ENCODE data around the gene MLIP. TPM values are rescaled to one million over a fixed set of nuclear protein-coding genes. Genes with fewer than 3 reads are reported as not detected.

Gene MLIP
- total RNA-seq, 1 experiment from 2014 or later, result not detected

DNA sequence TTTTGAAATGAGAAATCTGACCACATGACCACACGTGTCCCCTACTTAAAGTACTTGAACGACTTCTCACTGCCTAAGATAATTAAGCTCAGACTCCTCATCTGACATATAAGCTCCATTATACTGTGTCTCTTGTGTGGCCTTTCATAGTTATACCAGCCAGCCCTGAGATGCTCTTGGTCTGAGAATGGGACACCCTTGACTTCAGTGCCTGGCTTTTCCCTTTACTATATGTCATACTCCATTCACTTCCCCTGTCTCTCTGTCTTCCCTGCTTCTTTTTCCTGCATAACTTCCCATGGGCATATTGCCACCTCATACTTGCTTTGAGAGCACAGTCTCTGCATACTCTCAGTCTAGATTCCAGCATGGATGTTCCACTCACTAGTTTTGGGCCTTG lies 143.6 kb downstream of the MLIP start:
- Mint-ChIP-seq H3K4me3 (ENCODE audit: unreplicated experiment) (no peak overlapping the region), H3K27me3 (ENCODE audit: insufficient read depth, unreplicated experiment) (no peaks in the 10 kb centered on the region)
- CTCF ChIA-PET, result interaction anchor here (1.5 to 2.6 kb wide), 2 partner anchors 10 to 13 kb away, joined by 5 to 8 read pairs; no protein-coding TSS in a partner anchor

DNA sequence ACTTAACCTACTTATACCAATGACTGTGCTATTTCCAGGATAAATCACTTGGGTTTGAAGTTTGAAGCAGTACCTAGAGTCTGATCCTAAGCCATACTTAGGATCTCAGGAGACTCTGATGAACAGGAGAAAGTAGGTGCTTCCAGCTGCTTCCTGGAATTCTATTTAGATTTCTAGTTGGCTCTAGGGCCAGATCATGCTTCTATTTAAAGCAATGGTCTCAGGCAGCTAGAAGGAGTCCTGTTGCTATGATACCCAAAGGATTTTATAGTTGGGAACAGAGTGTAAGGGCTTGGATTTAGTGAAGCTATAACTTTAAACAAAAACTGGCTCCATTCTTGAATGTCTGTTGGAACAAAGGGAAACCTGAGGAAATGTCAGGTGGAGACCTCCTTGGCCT lies 144.6 kb downstream of the MLIP start:
- H3K27me3 Mint-ChIP-seq (ENCODE audit: insufficient read depth, unreplicated experiment), result no peaks in the 10 kb centered on the region
- ChIA-PET POLR2A (no interaction called here), CTCF (interaction anchor here (1.2 to 1.5 kb wide), 2 partner anchors 11 kb away, joined by 5 to 11 read pairs; no protein-coding TSS in a partner anchor)
- intact Hi-C loops (cut with micrococcal nuclease), result no loop called here
- no peaks in the 10 kb centered on the region for H3K9me3 Mint-ChIP-seq (ENCODE audit: unreplicated experiment)
- no peaks in the 10 kb centered on the region for H3K36me3 Mint-ChIP-seq (ENCODE audit: insufficient read depth, unreplicated experiment)
- TF ChIP-seq CTCF (IDR thresholded peaks at IDR 0.05; ENCODE audit: unreplicated experiment), result no peak
- no peak overlapping the region for H3K4me3 Mint-ChIP-seq (ENCODE audit: unreplicated experiment)
- no TSS peak for BruUV-seq (replicated peaks)
- no peak for DNase-seq (ENCODE audit: unreplicated experiment)
- no peaks in the 10 kb centered on the region for H3K4me1 Mint-ChIP-seq (ENCODE audit: insufficient read depth, unreplicated experiment)
- H3K27ac Mint-ChIP-seq (ENCODE audit: low read depth, unreplicated experiment), result no peak overlapping the region

More for the DNA sequence above, 143.6 kb downstream of the MLIP start:
- Mint-ChIP-seq H3K9me3 (ENCODE audit: unreplicated experiment) (no peaks in the 10 kb centered on the region), H3K36me3 (ENCODE audit: insufficient read depth, unreplicated experiment) (no peaks in the 10 kb centered on the region), H3K4me1 (ENCODE audit: insufficient read depth, unreplicated experiment) (no peaks in the 10 kb centered on the region), H3K27ac (ENCODE audit: low read depth, unreplicated experiment) (no peak overlapping the region)
- DNase-seq (ENCODE audit: unreplicated experiment), result no peak
- BruUV-seq (replicated peaks), result no TSS peak
- intact Hi-C loops (cut with micrococcal nuclease), result no loop called here
- TF ChIP-seq CTCF (IDR thresholded peaks at IDR 0.05; ENCODE audit: unreplicated experiment), result no peak
- POLR2A ChIA-PET, result no interaction called here

- BruUV-seq (replicated peaks), result no TSS peak
- no peaks in the 10 kb centered on the region for H3K4me1 Mint-ChIP-seq (ENCODE audit: insufficient read depth, unreplicated experiment)
- ChIA-PET POLR2A (no interaction called here), CTCF (no interaction called here)
- H3K27me3 Mint-ChIP-seq (ENCODE audit: insufficient read depth, unreplicated experiment), result no peaks in the 10 kb centered on the region
- no peak overlapping the region for H3K4me3 Mint-ChIP-seq (ENCODE audit: unreplicated experiment)
- DNase-seq (ENCODE audit: unreplicated experiment), result no peak
- H3K36me3 Mint-ChIP-seq (ENCODE audit: insufficient read depth, unreplicated experiment), result no peaks in the 10 kb centered on the region
- TF ChIP-seq CTCF (IDR thresholded peaks at IDR 0.05; ENCODE audit: unreplicated experiment), result no peak
- intact Hi-C loops (cut with micrococcal nuclease), result no loop called here
- no peak overlapping the region for H3K27ac Mint-ChIP-seq (ENCODE audit: low read depth, unreplicated experiment)
- H3K9me3 Mint-ChIP-seq (ENCODE audit: unreplicated experiment), result no peaks in the 10 kb centered on the region
Observed at GRCh38 chr6:54260025-54260424, 148.8 kb downstream of the MLIP start.

GRCh38 chr6:54262499-54262898 lies 151.3 kb downstream of the MLIP start:
- Mint-ChIP-seq H3K4me3 (ENCODE audit: unreplicated experiment) (no peak overlapping the region), H3K36me3 (ENCODE audit: insufficient read depth, unreplicated experiment) (no peaks in the 10 kb centered on the region), H3K9me3 (ENCODE audit: unreplicated experiment) (no peaks in the 10 kb centered on the region), H3K4me1 (ENCODE audit: insufficient read depth, unreplicated experiment) (no peaks in the 10 kb centered on the region), H3K27me3 (ENCODE audit: insufficient read depth, unreplicated experiment) (no peaks in the 10 kb centered on the region), H3K27ac (ENCODE audit: low read depth, unreplicated experiment) (no peak overlapping the region)
- TF ChIP-seq CTCF (IDR thresholded peaks at IDR 0.05; ENCODE audit: unreplicated experiment), result no peak
- POLR2A ChIA-PET, result no interaction called here
- CTCF ChIA-PET, result no interaction called here
- BruUV-seq (replicated peaks), result no TSS peak
- intact Hi-C loops (cut with micrococcal nuclease), result no loop called here
- no peak for DNase-seq (ENCODE audit: unreplicated experiment)

Measured in MCF 10A (cell line).